ENCODE data around the gene IMPG2. TPM values are rescaled to one million over a fixed set of nuclear protein-coding genes. Genes with fewer than 3 reads are reported as not detected.

Gene IMPG2
- polyA plus RNA-seq, 1 experiment: 0.19 TPM

DNA sequence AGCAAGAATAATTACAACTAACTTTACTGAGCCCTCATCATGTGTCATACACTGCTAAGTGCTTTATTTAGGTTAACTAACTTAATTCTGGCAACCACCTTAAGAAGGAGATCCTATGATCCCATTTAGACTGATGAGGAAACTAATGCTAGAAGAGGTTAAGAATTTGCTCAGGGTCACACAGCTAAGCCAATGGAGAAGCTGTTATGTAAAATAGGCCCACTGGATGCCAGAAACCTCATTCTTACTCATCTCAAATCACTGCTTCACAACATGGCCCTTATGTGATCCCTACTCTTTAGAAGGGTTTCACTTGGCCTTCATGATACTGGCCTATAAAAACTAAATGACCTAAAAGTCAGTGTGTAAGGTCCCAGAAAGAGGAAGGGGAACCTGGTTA lies 41.2 kb downstream of the IMPG2 start:
- DNase-seq (ENCODE audit: low read depth, low spot score): no peak
- TF ChIP-seq, protein P1, sequence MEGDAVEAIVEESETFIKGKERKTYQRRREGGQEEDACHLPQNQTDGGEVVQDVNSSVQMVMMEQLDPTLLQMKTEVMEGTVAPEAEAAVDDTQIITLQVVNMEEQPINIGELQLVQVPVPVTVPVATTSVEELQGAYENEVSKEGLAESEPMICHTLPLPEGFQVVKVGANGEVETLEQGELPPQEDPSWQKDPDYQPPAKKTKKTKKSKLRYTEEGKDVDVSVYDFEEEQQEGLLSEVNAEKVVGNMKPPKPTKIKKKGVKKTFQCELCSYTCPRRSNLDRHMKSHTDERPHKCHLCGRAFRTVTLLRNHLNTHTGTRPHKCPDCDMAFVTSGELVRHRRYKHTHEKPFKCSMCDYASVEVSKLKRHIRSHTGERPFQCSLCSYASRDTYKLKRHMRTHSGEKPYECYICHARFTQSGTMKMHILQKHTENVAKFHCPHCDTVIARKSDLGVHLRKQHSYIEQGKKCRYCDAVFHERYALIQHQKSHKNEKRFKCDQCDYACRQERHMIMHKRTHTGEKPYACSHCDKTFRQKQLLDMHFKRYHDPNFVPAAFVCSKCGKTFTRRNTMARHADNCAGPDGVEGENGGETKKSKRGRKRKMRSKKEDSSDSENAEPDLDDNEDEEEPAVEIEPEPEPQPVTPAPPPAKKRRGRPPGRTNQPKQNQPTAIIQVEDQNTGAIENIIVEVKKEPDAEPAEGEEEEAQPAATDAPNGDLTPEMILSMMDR (IDR thresholded peaks at IDR 0.05; ENCODE audit: low read depth, low read length): no peak
- POLR2A ChIA-PET: no interaction called here
- no peaks in the 10 kb centered on the region for H3K9me3 ChIP-seq (ENCODE audit: control insufficient read depth, insufficient read depth, low read length)
- no peaks in the 10 kb centered on the region for H3K27me3 ChIP-seq (ENCODE audit: control insufficient read depth, insufficient read depth, low read length)
- no peak overlapping the region for H3K4me3 ChIP-seq (ENCODE audit: low read depth, low read length)
- no peak overlapping the region for H3K27ac ChIP-seq (ENCODE audit: low read depth, low read length)
- CTCF ChIA-PET: no interaction called here

DNA sequence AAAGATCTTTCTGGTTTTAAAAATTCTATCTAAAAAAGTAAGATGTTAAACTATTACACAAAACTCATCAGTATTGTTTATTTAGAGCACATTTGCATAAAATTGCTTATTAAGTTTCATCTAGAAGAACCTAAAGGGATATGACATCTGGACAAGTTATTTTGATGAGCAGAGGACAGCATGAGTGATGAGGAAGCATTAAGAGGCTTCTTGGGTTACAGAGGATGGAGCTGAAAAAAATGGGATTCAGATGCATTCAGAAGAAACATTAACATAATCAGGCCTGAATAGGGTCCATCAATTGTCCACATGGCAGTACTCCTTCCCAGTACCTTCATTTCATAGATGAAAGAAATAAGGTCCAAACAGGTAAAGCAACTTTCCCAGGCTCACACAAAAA lies 41.6 kb downstream of the IMPG2 start:
- ChIA-PET POLR2A (no interaction called here), CTCF (no interaction called here)
- TF ChIP-seq, protein P1 (IDR thresholded peaks at IDR 0.05; ENCODE audit: low read depth, low read length): no peak
- H3K9me3 ChIP-seq (ENCODE audit: control insufficient read depth, insufficient read depth, low read length): no peaks in the 10 kb centered on the region
- DNase-seq (ENCODE audit: low read depth, low spot score): no peak
- H3K4me3 ChIP-seq (ENCODE audit: low read depth, low read length): no peak overlapping the region
- no peak overlapping the region for H3K27ac ChIP-seq (ENCODE audit: low read depth, low read length)
- no peaks in the 10 kb centered on the region for H3K27me3 ChIP-seq (ENCODE audit: control insufficient read depth, insufficient read depth, low read length)

DNA sequence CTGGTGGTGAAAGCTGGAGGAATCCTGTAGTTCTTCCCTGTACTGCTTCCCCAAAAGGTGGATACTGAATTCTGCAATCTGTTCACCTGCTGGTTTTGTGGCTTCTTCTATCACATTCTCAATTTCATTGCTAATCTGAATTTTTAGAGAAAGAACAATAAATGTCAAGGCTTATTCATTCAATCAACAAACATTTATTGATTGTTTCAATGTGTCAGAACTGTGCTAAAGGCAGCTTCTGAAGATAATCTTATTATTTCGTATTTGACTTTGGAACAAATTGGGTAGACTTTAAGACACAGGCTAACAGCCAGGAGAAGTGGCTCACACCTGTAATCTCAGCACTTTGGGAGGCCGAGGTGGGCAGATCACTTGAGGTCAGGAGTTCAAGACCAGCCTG lies 46.8 kb downstream of the IMPG2 start:
- TF ChIP-seq, protein P1 (IDR thresholded peaks at IDR 0.05; ENCODE audit: low read depth, low read length): no peak
- Histone ChIP-seq H3K4me3 (ENCODE audit: low read depth, low read length) (no peak overlapping the region), H3K9me3 (ENCODE audit: control insufficient read depth, insufficient read depth, low read length) (no peaks in the 10 kb centered on the region), H3K27ac (ENCODE audit: low read depth, low read length) (no peak overlapping the region), H3K27me3 (ENCODE audit: control insufficient read depth, insufficient read depth, low read length) (no peaks in the 10 kb centered on the region)
- POLR2A ChIA-PET: no interaction called here
- CTCF ChIA-PET: no interaction called here
- no peak for DNase-seq (ENCODE audit: low read depth, low spot score)

DNA sequence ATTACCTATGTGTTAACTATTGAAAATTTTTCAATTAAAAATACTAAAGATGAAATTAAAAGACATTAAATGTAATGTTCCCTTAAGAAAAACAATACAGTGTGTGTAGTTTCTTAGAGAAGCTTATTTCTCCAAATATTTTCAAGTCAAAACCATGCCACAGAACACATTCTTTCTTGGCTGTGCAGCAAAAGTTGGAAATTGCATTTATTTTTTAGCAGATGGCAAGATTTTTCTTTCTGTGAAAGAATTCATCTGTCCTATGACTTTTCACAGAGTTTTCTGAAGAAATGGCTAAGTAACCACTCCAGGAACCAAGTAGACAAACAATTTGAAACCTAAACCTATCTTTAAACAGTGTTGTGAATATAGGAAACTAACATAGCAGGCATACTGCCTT lies 47.2 kb downstream of the IMPG2 start:
- Histone ChIP-seq H3K4me3 (ENCODE audit: low read depth, low read length) (no peak overlapping the region), H3K9me3 (ENCODE audit: control insufficient read depth, insufficient read depth, low read length) (no peaks in the 10 kb centered on the region), H3K27me3 (ENCODE audit: control insufficient read depth, insufficient read depth, low read length) (no peaks in the 10 kb centered on the region), H3K27ac (ENCODE audit: low read depth, low read length) (no peak overlapping the region)
- POLR2A ChIA-PET: no interaction called here
- TF ChIP-seq, protein P1 (IDR thresholded peaks at IDR 0.05; ENCODE audit: low read depth, low read length): no peak
- CTCF ChIA-PET: no interaction called here
- no peak for DNase-seq (ENCODE audit: low read depth, low spot score)

DNA sequence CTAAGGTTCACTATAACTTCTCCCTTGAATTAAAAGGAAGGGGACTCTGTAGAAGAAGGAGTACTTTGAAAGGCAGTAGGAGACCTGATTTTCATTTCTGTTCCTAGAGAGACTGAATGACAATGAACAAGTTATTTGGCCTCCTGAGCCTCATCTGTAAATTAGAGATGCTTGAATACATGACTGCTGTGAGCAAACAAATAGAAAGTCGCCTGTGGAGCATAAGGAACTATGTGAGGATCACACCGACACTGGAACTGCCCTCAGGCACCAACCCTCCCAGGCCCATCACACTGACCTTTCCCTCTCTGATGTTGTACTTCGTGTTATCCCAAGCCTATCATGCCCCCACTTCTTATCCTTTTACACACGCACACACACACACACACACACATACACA lies 48.6 kb downstream of the IMPG2 start:
- TF ChIP-seq, protein P1 (IDR thresholded peaks at IDR 0.05; ENCODE audit: low read depth, low read length): no peak
- DNase-seq (ENCODE audit: low read depth, low spot score): no peak
- no peak overlapping the region for H3K27ac ChIP-seq (ENCODE audit: low read depth, low read length)
- H3K4me3 ChIP-seq (ENCODE audit: low read depth, low read length): no peak overlapping the region
- ChIA-PET POLR2A (no interaction called here), CTCF (no interaction called here)
- H3K27me3 ChIP-seq (ENCODE audit: control insufficient read depth, insufficient read depth, low read length): no peaks in the 10 kb centered on the region
- H3K9me3 ChIP-seq (ENCODE audit: control insufficient read depth, insufficient read depth, low read length): no peaks in the 10 kb centered on the region
